ENCODE data around the gene FAM149A. TPM values are rescaled to one million over a fixed set of nuclear protein-coding genes. Genes with fewer than 3 reads are reported as not detected.

Gene FAM149A
- total and polyA plus RNA-seq, 10 of the 15 experiments (the other 5 are each of a cell fraction or from before 2014, with no cell fraction given) = 0.38 to 1.9 (median 0.99) TPM

- FAIRE-seq = no peak
- Histone ChIP-seq H3K9ac (ENCODE audit: control insufficient read depth, insufficient read depth, low read length) (no peak overlapping the region), H3K4me3 (no peak overlapping the region), H2AFZ (ENCODE audit: control insufficient read depth, low read depth, low read length) (no peak overlapping the region), H3K36me3 (ENCODE audit: control insufficient read depth in 2 of 2, insufficient read depth in 2 of 2, low read length in 1 of 2) (no peaks in the 10 kb centered on the region), H3K27ac (ENCODE audit: control insufficient read depth, insufficient read depth) (no peak overlapping the region), H3K79me2 (ENCODE audit: control insufficient read depth, insufficient read depth, low read length) (no peaks in the 10 kb centered on the region), H3K4me1 (ENCODE audit: control insufficient read depth, insufficient read depth, low read length) (no peaks in the 10 kb centered on the region), H3K4me2 (ENCODE audit: control insufficient read depth, insufficient read depth) (no peak overlapping the region), H3K9me3 (replicated peaks; ENCODE audit: control insufficient read depth, insufficient read depth, low read length) (no peaks in the 10 kb centered on the region), H3K27me3 (replicated peaks in 1 of 2; ENCODE audit: control insufficient read depth in 2 of 2, insufficient read depth in 2 of 2, low read length in 1 of 2) (no peaks in the 10 kb centered on the region), H4K20me1 (ENCODE audit: control insufficient read depth, insufficient read depth) (no peaks in the 10 kb centered on the region)
- CTCF ChIA-PET = interaction anchor here (1.9 kb wide), 1 partner anchor 19 kb away, joined by 4 read pairs; no protein-coding TSS in a partner anchor
- in situ Hi-C loops (cut with MboI) (no loop called here), intact Hi-C loops (cut with micrococcal nuclease; ENCODE audit: unreplicated experiment) (no loop called here)
- no peak for TF ChIP-seq SREBF1 (IDR thresholded peaks at IDR 0.05; ENCODE audit: low read length)
- no peak for TF ChIP-seq USF2 (IDR thresholded peaks at IDR 0.05; ENCODE audit: borderline replicate concordance, low read depth, low read length)
- TF ChIP-seq JUND (IDR thresholded peaks at IDR 0.05; ENCODE audit: low read depth, low read length) = no peak
- no peak for TF ChIP-seq RCOR1 (conservative IDR thresholded peaks at IDR 0.05; ENCODE audit: low read depth, low read length)
- TF ChIP-seq BCL11A (IDR thresholded peaks at IDR 0.05; ENCODE audit: low read depth, low read length) = no peak
- TF ChIP-seq ZNF592 (IDR thresholded peaks at IDR 0.05) = no peak
- no peak for TF ChIP-seq ZNF622 (IDR thresholded peaks at IDR 0.05)
- DNase-seq (ENCODE audit: low read depth, low spot score) = no peak
- WGBS (ENCODE audit: insufficient coverage, insufficient replicate concordance, low lambda C conversion rate, missing lambda C conversion rate) = 59% methylated on average over 7 of the region's 7 CpGs
- POLR2A ChIA-PET = no interaction called here
- SMC1A ChIA-PET (ENCODE audit: uncharacterized antibody, unreplicated experiment) = no interaction called here
- BruUV-seq (replicated peaks) = no TSS peak
- RAD21 ChIA-PET (ENCODE audit: unreplicated experiment) = no interaction called here
- no peak for ATAC-seq
Measured at GRCh38 chr4:186118582-186118981, 14.1 kb downstream of the FAM149A start.

Data from GM12878 (cell line).